HG03565 (cell line): ENCODE results near the gene STK17B.
A peak's percentile ranks its signal among the peaks of the same experiment; 100 is the strongest.

Experiments used
- ATAC-seq: cut with Tn5 transposase; IDR thresholded peaks from one replicate; pipeline ENCODE4 v1.9.1; 2021; ENCODE audit warnings: mild to moderate bottlenecking, moderate library complexity; ENCODE audit not compliant: unreplicated experiment

Gene STK17B

GRCh38 chr2:196160946-196161345 lies 10.4 kb downstream of the STK17B start:
- ATAC-seq = no peak

- peak; percentile 70 for ATAC-seq
Measured at GRCh38 chr2:196160101-196160500, 11.3 kb downstream of the STK17B start.

DNA sequence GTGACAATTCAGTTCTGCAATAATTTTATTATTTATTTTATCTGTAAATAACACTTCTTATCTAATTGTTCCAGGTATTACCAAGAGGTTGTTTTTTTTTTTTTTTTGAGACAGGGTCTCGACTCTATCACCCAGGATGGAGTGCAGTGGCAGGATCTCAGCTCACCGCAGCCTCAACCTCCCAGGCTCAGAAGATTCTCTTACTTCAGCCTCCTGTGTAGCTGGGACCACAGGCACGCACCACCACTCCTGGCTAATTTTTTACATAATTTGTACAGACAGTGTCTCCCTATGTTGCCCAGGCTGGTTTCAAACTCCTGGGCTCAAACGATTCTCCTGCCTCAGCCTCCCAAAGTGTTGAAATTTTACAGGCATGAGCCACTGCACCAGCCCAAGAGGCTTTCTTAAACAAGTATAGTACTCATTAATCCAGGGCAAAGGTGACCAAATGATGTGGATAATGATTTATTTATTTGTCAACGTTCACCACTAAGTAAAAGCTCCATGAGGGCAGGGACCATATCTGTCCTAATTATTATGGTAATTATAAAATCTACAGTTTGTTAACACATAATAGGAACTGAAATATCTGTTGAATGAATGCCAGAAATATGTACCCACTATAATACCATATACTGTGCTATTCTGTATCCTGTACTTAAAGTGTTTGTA lies 12.0 kb downstream of the STK17B start:
- ATAC-seq = no peak

GRCh38 chr2:196155575-196155974 lies 15.8 kb downstream of the STK17B start:
- ATAC-seq = no peak

GRCh38 chr2:196153480-196153879 lies 17.9 kb downstream of the STK17B start:
- no peak for ATAC-seq

- peak; percentile 52 for ATAC-seq
Measured at GRCh38 chr2:196149948-196150347, 21.4 kb downstream of the STK17B start.

DNA sequence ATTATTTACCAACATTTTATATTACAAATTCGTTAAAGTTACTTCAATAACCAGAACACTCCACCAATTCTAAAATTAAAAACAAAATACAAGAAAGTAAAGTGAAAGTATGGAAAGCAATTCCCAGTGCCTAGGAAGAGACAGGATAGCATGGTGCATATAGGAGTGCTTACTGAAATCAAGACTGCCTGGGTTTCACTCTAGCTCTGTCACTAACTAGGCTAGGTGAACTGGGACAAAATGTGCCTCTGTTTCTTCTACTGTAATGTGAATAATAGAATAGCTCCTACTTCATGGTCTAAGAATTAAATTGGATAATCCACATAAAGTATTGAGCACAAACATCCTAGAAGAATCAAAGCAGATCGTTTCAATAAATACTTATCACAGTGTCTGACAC lies 22.6 kb downstream of the STK17B start:
- ATAC-seq = no peak

- no peak for ATAC-seq
Measured at GRCh38 chr2:196145256-196145655, 26.1 kb downstream of the STK17B start.

DNA sequence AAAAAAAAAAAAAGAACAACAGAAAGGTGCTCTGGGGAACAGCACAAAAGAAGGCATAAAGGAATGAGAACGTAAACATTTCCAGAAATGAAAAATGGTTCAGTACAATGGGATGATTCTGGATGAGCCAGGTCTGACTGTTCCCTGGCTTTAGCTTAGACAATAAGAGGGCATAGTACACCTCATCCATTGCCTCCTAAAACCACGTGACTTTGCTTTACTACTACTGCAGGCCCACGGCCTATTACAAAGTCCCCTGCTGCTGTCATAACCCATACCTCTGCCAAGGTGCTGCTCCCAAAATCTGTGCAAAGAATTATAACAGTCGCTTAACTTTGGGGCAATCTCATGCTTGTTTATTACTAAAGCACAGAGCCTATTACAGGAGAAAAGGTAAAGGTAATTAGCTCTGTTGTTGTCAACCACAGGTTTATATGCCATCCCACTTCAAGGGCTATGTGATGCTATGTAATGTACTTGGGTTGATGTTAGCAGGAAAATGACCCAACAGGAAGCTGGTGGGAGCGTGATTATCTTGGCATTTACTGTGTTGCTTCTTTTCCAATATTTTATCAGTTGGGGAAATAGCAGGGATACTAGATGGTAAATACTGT lies 26.8 kb downstream of the STK17B start:
- no peak for ATAC-seq

DNA sequence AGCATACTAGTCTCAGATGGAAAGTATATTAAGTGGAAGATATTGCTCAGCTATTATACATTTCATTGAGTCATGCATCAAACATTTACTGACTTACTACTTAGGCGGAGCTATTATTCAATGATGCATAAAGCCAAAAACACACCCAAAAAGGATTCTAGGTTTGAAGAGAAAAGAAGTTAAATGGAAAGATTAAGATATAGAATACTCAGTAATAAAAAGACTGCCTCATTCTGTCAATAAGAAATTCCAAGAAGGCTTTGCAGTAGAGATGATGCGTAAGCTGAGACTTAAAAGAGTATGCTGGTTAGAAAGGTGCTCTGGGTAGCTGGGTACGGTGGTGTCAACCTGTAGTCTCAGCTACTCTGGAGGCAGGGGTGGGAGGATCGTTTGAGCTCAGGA lies 27.6 kb downstream of the STK17B start:
- ATAC-seq = no peak

DNA sequence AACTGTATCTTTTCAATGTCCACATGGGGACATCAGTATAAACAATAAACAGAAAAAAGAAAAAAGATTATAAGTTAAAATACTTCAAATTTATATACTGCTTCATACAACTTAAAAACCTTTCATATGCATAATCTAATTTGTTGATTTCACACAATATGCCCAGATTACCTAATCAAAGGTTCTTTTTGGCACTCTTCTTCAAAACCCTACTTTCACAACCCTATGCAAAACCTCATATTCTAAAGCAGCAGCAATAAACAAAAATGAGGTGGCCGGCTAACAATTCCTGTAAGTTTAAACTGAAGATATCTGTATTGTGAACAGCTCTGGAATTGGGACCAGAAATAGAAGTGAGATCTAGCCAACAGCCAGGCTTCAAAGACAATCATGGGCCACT lies 28.6 kb downstream of the STK17B start:
- no peak for ATAC-seq

DNA sequence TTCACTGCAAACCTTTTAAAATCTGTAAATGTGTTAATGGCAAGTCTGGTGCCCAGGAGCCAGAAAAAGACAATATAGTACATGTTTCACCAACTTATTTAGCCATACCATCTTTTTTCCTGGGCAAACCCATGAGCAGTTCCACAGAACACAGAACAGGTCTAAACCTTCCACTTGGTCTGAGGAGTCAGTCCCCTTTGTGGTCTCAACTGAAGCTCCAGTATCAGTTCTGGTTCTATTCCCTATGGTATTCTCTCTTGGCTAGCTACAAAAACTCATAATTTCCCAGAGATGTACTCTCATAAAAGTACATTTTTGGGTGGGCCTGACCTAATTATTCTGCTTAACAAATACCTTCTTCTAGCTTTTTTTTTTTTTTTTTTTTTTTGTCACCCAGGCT lies 31.2 kb downstream of the STK17B start:
- ATAC-seq = no peak

DNA sequence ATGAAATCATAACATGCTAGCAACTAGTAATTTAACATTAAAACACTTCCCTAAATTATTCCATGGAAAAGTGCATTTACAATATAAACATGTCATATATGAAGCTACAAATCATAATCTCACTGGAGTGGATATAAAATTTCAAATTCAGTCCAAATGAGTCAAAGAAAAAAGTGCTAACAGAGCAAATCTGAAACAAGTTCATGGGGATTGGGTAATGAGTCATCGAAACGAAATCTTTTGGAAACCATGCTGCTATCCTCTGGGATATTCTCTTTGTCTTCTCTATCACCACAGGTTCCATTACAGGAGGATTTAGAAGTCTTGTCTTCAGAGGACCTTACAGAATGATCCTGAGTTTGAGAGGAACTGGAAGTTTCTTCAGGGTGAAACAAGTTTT lies 34.1 kb downstream of the STK17B start:
- ATAC-seq = no peak

DNA sequence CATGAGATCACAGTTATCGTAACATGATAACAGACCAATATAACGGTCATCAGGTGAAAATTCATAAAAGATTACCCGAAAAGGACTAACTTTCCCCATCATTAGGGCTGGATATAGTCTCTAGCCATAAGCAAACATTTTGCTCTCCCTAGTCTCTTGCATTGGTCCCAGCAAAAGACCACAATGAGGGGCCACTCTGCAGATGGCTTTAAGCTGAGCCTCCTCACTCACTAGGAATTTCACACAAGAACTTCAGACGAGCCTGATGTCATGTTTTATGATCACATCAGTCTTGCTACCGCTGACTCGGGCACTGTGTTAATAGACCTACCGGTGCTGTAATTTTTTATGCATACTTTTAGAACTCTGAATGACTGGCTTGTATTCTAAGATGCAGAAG lies 35.2 kb downstream of the STK17B start:
- ATAC-seq = no peak

DNA sequence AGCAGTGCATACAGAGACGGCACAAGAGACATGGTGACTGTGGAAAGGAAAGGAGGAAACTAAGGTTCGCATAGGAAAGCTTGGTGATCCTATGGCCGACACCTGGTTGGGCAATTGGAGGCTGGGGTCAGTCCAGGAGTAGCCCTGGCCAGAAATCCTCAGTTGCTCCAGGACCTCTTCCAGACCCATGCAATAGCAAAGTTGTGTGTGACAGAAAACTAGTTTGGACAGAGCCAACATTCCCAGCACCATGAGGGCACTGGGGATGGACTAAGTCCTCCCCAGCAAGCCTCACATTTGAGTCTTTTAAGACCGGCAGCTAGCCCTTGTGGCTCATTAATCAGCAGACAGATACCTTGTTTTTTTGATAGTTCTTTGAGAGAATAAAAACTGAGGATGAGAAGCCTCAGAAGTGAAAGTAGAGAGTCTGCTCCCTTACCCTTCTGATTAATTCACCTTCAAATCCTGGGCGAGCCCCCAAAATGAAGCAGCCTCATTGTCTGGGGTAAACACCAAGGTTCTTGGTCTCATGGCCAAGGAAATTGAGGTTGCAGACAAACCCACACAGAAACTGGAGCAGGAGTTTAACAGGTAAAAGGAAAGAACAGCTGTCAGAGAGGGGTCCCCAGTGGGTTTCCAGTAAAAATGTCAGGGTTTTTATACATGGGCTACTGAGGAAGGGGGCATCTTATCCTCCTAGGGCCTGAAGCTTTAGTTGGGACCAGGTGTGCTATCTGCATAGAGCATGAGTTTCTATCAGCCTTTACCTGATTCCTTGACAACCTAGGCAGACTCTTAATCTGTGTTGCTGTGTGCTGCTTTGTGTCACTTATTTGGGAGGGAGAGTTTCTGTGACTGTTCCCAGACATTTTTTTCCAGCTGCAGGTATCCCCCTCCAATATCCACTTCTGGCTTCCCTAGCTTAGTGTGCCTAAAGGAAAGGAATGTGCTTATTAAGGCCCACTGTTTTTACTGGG lies 39.1 kb downstream of the STK17B start:
- ATAC-seq = no peak

GRCh38 chr2:196131384-196131937 lies 39.9 kb downstream of the STK17B start:
- no peak for ATAC-seq

- ATAC-seq = no peak
Measured at GRCh38 chr2:196130039-196130825, 41.1 kb downstream of the STK17B start.

DNA sequence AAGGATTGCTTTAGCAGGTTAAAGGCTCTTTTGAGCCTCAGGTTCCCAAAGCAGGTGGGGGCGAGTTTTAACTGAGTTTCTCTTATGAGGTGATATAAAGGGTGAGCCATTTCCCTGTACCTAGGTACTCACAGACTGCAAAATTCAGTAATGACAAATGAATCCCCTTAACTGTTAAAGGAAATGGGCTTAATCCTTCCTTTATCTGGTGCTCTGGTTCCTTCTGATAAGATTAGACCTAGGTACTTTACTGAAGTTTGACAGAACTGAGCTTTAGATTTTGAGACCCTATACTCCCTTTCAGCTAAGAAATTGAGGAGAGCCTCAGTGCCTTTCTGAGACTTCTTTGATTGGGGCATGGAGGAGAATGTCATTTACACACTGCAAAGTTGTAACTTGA lies 42.6 kb downstream of the STK17B start:
- ATAC-seq = no peak

GRCh38 chr2:196125596-196125995 lies 45.8 kb downstream of the STK17B start:
- no peak for ATAC-seq

DNA sequence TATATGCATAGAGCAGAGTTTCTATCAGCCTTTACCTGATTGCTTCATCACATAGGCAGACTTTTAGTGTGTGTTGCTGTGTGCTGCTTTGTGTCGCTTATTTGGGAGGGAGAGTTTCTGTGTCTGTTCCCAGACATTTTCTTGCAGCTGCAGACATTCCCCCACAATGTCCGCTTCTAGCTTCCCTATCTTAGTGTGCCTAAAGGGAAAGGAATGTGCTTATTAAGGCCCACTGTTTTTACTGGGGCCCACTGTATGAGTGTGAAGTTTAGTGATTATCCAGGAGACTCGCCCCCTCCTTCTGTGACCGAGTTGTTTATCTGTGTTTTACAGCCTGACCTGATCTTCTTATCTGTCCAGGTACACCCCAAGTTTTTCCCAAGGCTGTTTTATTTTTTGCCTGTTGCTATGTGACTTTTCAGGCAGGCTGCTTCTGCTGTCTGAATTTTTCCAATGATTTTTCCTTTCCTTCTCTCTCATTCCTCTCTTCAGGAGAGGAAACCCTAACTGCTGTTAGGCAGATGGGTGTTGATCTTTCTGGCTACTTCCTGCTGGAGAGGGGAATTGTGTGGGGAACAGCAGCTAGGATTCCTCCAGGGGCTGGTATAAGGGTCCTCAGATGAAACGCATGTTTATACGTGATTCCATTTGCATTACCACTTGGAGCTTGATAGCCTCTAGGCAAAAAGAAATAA lies 47.6 kb downstream of the STK17B start:
- no peak for ATAC-seq
